ENCODE results near the gene GATAD2A.

DNA sequence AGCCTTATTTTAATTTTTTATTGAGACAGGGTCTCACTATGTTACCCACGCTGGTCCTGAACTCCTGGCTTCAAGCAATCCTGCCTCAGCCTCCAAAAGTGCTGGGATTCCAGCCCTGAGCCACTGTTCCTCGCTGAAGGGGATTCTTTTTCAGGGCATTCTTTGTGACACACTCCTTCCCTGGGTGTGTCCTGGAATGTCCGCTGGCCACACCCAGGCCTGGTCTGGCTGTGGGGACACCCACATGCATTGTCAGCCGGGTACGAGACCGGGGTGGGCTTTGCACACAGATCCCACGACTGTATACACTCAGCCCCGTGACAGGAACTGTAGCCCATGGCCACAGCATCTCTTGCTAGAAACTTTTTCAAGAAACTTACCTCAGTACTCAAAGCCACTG is 34.4 kb upstream of the GATAD2A start:
- TF ChIP-seq, protein P1, sequence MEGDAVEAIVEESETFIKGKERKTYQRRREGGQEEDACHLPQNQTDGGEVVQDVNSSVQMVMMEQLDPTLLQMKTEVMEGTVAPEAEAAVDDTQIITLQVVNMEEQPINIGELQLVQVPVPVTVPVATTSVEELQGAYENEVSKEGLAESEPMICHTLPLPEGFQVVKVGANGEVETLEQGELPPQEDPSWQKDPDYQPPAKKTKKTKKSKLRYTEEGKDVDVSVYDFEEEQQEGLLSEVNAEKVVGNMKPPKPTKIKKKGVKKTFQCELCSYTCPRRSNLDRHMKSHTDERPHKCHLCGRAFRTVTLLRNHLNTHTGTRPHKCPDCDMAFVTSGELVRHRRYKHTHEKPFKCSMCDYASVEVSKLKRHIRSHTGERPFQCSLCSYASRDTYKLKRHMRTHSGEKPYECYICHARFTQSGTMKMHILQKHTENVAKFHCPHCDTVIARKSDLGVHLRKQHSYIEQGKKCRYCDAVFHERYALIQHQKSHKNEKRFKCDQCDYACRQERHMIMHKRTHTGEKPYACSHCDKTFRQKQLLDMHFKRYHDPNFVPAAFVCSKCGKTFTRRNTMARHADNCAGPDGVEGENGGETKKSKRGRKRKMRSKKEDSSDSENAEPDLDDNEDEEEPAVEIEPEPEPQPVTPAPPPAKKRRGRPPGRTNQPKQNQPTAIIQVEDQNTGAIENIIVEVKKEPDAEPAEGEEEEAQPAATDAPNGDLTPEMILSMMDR (IDR thresholded peaks at IDR 0.05) = no peak
- TF ChIP-seq POLR2A (IDR thresholded peaks at IDR 0.05) = no peak

Measured in Peyer's patch (tissue), 4 donors.